22Rv1 (cell line): Measurements from ENCODE around the gene MAP4K3.

Source experiments
- ZFX ChIP-seq: fragments of 450-650 bp; IDR thresholded peaks from 2 replicates; pipeline ENCODE4 v1.6.1; 2017; ENCODE audit warnings: antibody characterized with exemption, borderline replicate concordance
- TF ChIP-seq, protein P1 (sequence below): fragments of 450-650 bp; IDR thresholded peaks from 2 replicates; pipeline ENCODE4 v1.5.1; 2017; ENCODE audit warnings: mild to moderate bottlenecking

- TF ChIP-seq, protein P1, sequence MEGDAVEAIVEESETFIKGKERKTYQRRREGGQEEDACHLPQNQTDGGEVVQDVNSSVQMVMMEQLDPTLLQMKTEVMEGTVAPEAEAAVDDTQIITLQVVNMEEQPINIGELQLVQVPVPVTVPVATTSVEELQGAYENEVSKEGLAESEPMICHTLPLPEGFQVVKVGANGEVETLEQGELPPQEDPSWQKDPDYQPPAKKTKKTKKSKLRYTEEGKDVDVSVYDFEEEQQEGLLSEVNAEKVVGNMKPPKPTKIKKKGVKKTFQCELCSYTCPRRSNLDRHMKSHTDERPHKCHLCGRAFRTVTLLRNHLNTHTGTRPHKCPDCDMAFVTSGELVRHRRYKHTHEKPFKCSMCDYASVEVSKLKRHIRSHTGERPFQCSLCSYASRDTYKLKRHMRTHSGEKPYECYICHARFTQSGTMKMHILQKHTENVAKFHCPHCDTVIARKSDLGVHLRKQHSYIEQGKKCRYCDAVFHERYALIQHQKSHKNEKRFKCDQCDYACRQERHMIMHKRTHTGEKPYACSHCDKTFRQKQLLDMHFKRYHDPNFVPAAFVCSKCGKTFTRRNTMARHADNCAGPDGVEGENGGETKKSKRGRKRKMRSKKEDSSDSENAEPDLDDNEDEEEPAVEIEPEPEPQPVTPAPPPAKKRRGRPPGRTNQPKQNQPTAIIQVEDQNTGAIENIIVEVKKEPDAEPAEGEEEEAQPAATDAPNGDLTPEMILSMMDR: no peak
- TF ChIP-seq ZFX: no peak
Measured at GRCh38 chr2:39431592-39432316, 5.3 kb downstream of the MAP4K3 start.
